MM.1S (cell line): ENCODE data around the gene SDHAF1.

Experiments
- EZH2phosphoT487 ChIP-seq: fragments of 300-600 bp; sonication (generic); IDR thresholded peaks from 2 replicates; pipeline ENCODE4 v1.6.1; 2018; ENCODE audit warnings: antibody characterized with exemption, low read length
- TF ChIP-seq, protein P1 (sequence below): fragments of 300-600 bp; sonication (generic); IDR thresholded peaks from 2 replicates; pipeline ENCODE4 v1.5.1; 2016; ENCODE audit warnings: antibody characterized with exemption, low read length, mixed read lengths

DNA sequence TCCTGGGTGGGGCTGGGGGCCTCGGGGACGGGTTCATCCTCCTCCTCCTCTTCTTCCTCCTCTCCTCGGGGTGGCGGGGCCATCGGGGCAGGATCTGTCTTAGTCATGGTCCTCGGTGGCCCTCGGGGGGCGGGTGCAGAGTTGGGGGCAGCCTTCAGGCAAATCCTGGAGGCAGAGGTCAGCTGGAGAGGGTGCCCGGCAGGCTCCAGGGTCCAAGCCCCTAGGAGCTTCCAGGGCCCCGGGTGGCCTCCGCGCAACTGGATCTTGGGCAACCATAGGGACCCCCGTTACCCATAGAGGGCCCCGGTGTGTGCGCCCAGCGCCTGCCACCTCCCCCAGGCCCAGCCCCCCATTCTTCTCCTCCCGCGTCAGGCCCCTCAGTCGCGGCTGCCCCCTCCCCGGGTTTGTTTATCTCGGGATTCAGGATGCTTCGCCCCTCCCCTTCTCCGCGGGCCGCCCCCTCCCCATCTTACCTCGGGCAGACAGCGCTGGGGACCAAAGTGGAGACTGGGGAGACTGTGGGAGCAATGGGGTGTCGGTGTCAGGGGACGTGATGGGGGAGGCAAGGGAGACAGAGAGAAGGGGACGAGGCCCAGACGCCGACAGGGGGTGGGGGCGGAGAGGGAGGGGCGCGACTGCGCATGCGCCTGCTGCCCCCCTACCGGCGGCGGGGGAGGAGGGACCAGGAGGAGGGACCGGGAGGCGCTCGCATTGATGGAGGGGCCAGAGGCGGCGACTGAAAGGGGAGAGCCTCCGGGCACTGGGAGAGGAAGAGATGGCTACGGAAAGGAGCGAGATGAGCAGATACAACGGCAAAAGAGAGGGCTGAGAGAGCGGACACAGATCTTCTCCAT, 37.5 kb downstream of the SDHAF1 start, which contains the start of gene CLIP3:
- TF ChIP-seq, protein P1, sequence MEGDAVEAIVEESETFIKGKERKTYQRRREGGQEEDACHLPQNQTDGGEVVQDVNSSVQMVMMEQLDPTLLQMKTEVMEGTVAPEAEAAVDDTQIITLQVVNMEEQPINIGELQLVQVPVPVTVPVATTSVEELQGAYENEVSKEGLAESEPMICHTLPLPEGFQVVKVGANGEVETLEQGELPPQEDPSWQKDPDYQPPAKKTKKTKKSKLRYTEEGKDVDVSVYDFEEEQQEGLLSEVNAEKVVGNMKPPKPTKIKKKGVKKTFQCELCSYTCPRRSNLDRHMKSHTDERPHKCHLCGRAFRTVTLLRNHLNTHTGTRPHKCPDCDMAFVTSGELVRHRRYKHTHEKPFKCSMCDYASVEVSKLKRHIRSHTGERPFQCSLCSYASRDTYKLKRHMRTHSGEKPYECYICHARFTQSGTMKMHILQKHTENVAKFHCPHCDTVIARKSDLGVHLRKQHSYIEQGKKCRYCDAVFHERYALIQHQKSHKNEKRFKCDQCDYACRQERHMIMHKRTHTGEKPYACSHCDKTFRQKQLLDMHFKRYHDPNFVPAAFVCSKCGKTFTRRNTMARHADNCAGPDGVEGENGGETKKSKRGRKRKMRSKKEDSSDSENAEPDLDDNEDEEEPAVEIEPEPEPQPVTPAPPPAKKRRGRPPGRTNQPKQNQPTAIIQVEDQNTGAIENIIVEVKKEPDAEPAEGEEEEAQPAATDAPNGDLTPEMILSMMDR, result no peak
- no peak for TF ChIP-seq EZH2phosphoT487
